Measurements from ENCODE around the gene ASS1. TPM values are rescaled to one million over a fixed set of nuclear protein-coding genes. Genes with fewer than 3 reads are reported as not detected.

ASS1 gene
- total RNA-seq, 2 experiments from 2014 or later: 2.6 to 4.1 TPM

DNA sequence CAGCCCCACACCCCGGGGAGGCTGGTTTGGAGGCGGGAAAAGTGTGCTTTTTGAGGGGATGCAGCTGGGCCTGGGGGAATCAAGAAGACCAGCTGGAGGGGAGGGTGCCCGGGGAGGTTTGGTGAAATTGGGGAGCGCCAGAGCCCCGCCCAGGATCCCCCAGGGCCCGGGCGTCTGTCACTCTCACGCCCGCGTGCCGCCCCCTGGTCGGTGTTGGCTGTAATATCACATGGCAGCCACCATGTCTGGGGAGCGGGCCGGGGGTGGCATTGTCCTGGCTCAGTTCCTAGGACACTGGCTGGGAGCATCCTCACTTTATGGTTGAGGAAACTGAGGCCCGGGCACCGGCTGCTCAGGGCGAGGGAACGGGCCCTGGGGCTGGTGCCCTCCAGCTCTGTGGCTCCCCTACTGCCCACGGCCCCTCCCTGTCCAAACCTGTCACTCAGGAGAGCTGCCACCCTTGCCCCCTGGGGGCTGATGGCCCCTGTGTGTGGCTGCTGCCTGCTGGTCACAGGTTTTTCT lies 27.5 kb downstream of the ASS1 start:
- POLR2A ChIA-PET: no interaction called here
- ATAC-seq (ENCODE audit: low read depth) (no peak), DNase-seq (no peak)
- Mint-ChIP-seq H3K27me3 (peaks cover 31% of the 10 kb centered on the region), H3K4me3 (no peak overlapping the region), H3K4me1 (no peaks in the 10 kb centered on the region), H3K9me3 (no peaks in the 10 kb centered on the region), H3K36me3 (no peaks in the 10 kb centered on the region), H3K27ac (no peak overlapping the region)

GRCh38 chr9:130473009-130473408 lies 28.2 kb downstream of the ASS1 start:
- no peak overlapping the region for H3K4me3 Mint-ChIP-seq
- H3K27me3 Mint-ChIP-seq: peaks cover 24% of the 10 kb centered on the region
- H3K27ac Mint-ChIP-seq: no peak overlapping the region
- H3K36me3 Mint-ChIP-seq: no peaks in the 10 kb centered on the region
- H3K9me3 Mint-ChIP-seq: no peaks in the 10 kb centered on the region
- POLR2A ChIA-PET: no interaction called here
- no peak for ATAC-seq (ENCODE audit: low read depth)
- DNase-seq: no peak
- H3K4me1 Mint-ChIP-seq: no peaks in the 10 kb centered on the region

GRCh38 chr9:130473566-130473965 lies 28.8 kb downstream of the ASS1 start:
- H3K4me1 Mint-ChIP-seq: no peaks in the 10 kb centered on the region
- H3K9me3 Mint-ChIP-seq: no peaks in the 10 kb centered on the region
- no peak overlapping the region for H3K4me3 Mint-ChIP-seq
- H3K36me3 Mint-ChIP-seq: no peaks in the 10 kb centered on the region
- H3K27ac Mint-ChIP-seq: no peak overlapping the region
- peaks cover 19% of the 10 kb centered on the region for H3K27me3 Mint-ChIP-seq
- ATAC-seq (ENCODE audit: low read depth) (no peak), DNase-seq (no peak)
- POLR2A ChIA-PET: no interaction called here

GRCh38 chr9:130474106-130474505 lies 29.3 kb downstream of the ASS1 start:
- ATAC-seq (ENCODE audit: low read depth): no peak
- H3K4me3 Mint-ChIP-seq: no peak overlapping the region
- no peak for DNase-seq
- H3K27me3 Mint-ChIP-seq: peaks cover 14% of the 10 kb centered on the region
- H3K9me3 Mint-ChIP-seq: no peaks in the 10 kb centered on the region
- H3K27ac Mint-ChIP-seq: no peak overlapping the region
- no peaks in the 10 kb centered on the region for H3K36me3 Mint-ChIP-seq
- POLR2A ChIA-PET: no interaction called here
- H3K4me1 Mint-ChIP-seq: no peaks in the 10 kb centered on the region

DNA sequence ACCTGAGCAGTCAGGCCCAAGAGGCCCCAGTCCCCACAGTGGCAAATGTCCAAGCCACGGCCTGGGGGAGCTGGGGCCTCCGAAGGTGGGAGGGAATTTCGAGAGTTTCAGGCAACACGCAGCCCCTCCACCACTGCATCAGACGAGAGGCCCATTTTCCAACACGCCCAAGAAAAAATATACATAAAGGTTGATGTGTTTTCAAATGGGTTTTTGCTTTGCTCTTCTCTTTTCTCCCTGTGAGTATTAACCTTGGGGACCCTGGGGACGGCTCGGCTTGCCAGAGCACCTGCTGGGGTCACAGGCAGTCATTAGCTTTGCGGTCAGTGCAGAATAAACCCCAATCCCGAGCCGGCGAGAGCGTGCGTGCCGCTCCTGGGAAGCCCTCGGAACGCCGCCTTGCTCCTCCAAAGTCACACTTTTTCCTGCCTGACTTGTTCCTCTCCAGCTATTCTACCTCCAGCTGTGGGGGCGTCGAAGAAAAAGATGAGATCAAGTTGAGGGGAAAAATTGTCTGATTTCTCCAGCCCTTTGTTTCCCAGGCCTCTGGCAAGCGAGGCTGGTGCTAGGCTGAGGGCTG lies 31.5 kb downstream of the ASS1 start:
- H3K4me1 Mint-ChIP-seq: no peaks in the 10 kb centered on the region
- peaks cover 7% of the 10 kb centered on the region for H3K27me3 Mint-ChIP-seq
- H3K4me3 Mint-ChIP-seq: no peak overlapping the region
- H3K36me3 Mint-ChIP-seq: no peaks in the 10 kb centered on the region
- no peak for ATAC-seq (ENCODE audit: low read depth)
- DNase-seq: no peak
- H3K27ac Mint-ChIP-seq: no peak overlapping the region
- H3K9me3 Mint-ChIP-seq: no peaks in the 10 kb centered on the region
- POLR2A ChIA-PET: no interaction called here

DNA sequence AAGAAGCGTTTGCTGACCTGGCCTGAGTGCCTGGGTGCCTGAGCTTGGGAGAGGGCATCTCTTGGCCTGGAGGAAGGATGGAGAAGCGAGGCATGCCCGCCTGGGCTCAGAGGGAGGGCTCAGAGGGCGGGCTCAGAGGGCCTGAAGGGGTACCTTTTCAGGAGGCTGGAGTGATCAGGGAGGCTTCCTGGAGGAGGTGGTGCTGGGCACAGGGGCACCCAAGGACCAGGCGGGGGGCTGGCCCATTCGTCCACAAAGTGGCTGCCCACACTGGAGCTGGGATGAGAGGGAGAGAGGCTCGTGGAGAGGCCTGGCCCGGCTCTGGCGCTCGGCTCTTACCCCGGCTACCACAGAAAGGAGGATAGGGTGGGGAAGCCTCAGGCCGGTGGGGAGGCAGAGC lies 32.8 kb downstream of the ASS1 start:
- Mint-ChIP-seq H3K4me3 (no peak overlapping the region), H3K4me1 (no peaks in the 10 kb centered on the region), H3K27me3 (peaks cover 6% of the 10 kb centered on the region), H3K27ac (no peak overlapping the region), H3K9me3 (no peaks in the 10 kb centered on the region), H3K36me3 (no peaks in the 10 kb centered on the region)
- POLR2A ChIA-PET: no interaction called here
- no peak for DNase-seq
- ATAC-seq (ENCODE audit: low read depth): no peak

DNA sequence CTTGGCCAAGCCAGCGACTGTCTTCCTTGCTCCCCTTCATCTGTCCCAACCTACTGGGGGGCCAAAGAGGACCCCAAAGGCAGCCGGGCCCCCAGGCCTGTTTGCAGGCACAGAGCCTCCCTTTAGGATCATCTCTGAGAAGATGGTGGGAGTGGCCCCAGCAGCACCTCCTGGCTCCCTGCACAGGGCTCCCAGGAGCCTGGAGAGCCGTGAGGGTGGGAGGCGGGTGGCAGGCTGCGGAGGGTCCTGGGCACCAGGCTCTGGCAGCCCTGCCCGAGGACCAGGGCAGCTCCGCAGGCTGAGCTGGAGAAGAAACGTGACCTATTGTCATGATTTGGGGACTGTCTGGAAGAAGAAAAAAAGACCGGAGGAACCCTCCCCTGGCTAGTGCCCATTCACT lies 33.4 kb downstream of the ASS1 start:
- Mint-ChIP-seq H3K9me3 (no peaks in the 10 kb centered on the region), H3K27ac (no peak overlapping the region), H3K4me3 (no peak overlapping the region), H3K36me3 (no peaks in the 10 kb centered on the region), H3K4me1 (no peaks in the 10 kb centered on the region), H3K27me3 (peaks cover 8% of the 10 kb centered on the region)
- no peak for DNase-seq
- no peak for ATAC-seq (ENCODE audit: low read depth)
- POLR2A ChIA-PET: no interaction called here

- Mint-ChIP-seq H3K27me3 (peaks cover 10% of the 10 kb centered on the region), H3K27ac (no peak overlapping the region), H3K4me3 (no peak overlapping the region), H3K36me3 (no peaks in the 10 kb centered on the region), H3K9me3 (no peaks in the 10 kb centered on the region), H3K4me1 (no peaks in the 10 kb centered on the region)
- POLR2A ChIA-PET: no interaction called here
- ATAC-seq (ENCODE audit: low read depth): no peak
- no peak for DNase-seq
Measured at GRCh38 chr9:130478736-130479575, 34.2 kb downstream of the ASS1 start.

DNA sequence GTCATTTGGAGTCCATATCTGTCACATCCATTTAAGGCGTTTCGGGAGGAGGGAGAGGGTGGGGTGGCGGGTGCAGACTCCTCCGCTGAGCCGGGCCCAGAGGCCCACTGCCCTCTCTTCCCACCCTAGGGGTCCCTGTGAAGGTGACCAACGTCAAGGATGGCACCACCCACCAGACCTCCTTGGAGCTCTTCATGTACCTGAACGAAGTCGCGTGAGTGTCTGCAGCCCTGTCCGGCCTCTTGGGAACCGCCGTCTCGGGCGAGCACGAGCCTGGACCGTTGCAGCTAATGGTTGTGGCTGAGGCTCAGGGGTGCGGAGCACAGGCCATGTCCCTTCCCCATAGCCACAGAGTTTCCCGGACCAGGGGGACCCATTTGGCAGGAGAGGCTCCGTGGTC lies 34.8 kb downstream of the ASS1 start:
- H3K27ac Mint-ChIP-seq: no peak overlapping the region
- H3K36me3 Mint-ChIP-seq: no peaks in the 10 kb centered on the region
- H3K9me3 Mint-ChIP-seq: no peaks in the 10 kb centered on the region
- DNase-seq (no peak), ATAC-seq (ENCODE audit: low read depth) (no peak)
- peaks cover 16% of the 10 kb centered on the region for H3K27me3 Mint-ChIP-seq
- no peak overlapping the region for H3K4me3 Mint-ChIP-seq
- POLR2A ChIA-PET: no interaction called here
- no peaks in the 10 kb centered on the region for H3K4me1 Mint-ChIP-seq

GRCh38 chr9:130480673-130481072 lies 35.9 kb downstream of the ASS1 start:
- no peak overlapping the region for H3K4me3 Mint-ChIP-seq
- ATAC-seq (ENCODE audit: low read depth) (no peak), DNase-seq (no peak)

GRCh38 chr9:130482463-130482862 lies 37.7 kb downstream of the ASS1 start:
- DNase-seq (no peak), ATAC-seq (ENCODE audit: low read depth) (no peak)
- Mint-ChIP-seq H3K4me1 (no peaks in the 10 kb centered on the region), H3K27ac (no peak overlapping the region), H3K36me3 (no peaks in the 10 kb centered on the region), H3K4me3 (no peak overlapping the region), H3K27me3 (peaks cover 17% of the 10 kb centered on the region), H3K9me3 (no peaks in the 10 kb centered on the region)
- POLR2A ChIA-PET: no interaction called here

More at GRCh38 chr9:130480673-130481072, 35.9 kb downstream of the ASS1 start:
- Mint-ChIP-seq H3K9me3 (no peaks in the 10 kb centered on the region), H3K27ac (no peak overlapping the region), H3K36me3 (no peaks in the 10 kb centered on the region), H3K4me1 (no peaks in the 10 kb centered on the region), H3K27me3 (peaks cover 17% of the 10 kb centered on the region)
- POLR2A ChIA-PET: no interaction called here

DNA sequence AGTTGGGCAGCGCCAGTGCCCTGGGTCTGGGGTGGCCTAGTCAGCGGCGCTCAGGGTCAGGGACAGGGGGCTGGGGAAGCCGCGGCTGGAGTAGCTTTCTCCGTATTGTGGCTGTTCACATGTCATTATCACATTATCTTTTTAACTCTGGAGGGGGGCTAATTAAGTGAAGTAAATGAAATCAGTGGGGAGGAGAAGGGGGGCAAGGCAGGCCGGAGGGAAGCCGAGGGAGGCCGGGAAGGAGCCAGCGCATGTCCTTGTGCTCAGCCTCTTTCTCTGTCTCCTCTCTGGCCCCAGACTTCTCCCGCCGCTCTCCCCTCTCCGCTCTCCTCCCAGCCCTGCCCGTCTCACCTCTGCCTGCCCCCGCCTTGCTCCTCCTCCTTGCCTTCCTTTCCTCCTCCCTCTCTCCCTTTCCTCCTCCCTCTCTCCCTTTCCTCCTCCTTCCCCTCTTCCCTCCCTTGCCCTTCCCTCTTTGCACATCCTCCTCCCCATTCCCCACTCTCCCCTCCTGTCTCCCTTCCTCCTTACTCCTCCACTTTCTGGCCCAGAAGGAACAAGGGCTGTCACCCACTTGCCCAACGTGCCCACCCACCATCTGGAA lies 38.7 kb downstream of the ASS1 start:
- Mint-ChIP-seq H3K9me3 (no peaks in the 10 kb centered on the region), H3K4me1 (no peaks in the 10 kb centered on the region), H3K36me3 (no peaks in the 10 kb centered on the region), H3K27ac (no peak overlapping the region), H3K27me3 (peaks cover 17% of the 10 kb centered on the region), H3K4me3 (no peak overlapping the region)
- ATAC-seq (ENCODE audit: low read depth) (no peak), DNase-seq (no peak)
- POLR2A ChIA-PET: no interaction called here

DNA sequence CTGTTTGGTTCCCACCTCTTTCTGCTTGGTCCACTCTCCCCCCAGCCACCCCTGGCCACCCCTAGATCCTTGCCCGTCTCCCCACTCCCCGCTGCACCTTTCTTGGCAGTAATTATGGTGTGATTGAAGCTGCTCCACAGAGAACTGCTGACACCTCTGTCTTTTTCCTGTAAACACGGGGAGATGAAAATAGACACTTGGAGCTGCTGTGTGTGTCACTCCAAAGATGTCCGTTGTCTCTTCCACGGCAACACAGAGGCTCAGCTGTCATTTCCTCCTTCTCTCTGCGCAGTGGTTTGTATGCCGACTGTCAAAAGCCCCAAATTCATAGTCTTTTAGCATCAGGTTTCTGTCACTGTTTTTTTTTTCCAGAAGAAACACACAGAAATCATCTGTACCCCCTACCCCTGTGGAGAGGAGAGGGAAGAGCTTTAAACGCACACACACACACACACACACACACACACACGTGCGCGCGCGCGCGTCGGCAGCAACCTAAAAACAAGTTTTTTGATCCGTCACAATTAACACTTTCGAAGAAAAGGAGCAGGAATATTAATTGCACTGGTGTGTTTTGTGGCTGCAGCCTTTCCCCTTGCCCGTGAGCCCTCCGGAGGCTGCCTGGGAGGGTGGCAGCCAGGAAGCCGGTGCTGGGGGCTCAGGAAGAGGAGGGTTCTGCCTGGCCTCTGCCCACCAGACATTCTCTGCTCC lies 39.8 kb downstream of the ASS1 start:
- ATAC-seq (ENCODE audit: low read depth) (no peak), DNase-seq (no peak)
- Mint-ChIP-seq H3K9me3 (no peaks in the 10 kb centered on the region), H3K36me3 (no peaks in the 10 kb centered on the region), H3K27me3 (peaks cover 17% of the 10 kb centered on the region), H3K4me3 (no peak overlapping the region), H3K4me1 (no peaks in the 10 kb centered on the region), H3K27ac (no peak overlapping the region)
- POLR2A ChIA-PET: no interaction called here
